BJ (cell line): ENCODE results near the gene SLC32A1. TPM values are rescaled to one million over a fixed set of nuclear protein-coding genes. Genes with fewer than 3 reads are reported as not detected.

Source experiments
- CTCF ChIA-PET: fragments of 350-600 bp; formaldehyde crosslinking; extraction: SDS; loops from one replicate; lab custom pipeline; 2021; ENCODE audit warnings: antibody characterized with exemption, inconsistent platforms; lab: Yijun Ruan, JAX
- POLR2A ChIA-PET: fragments of 300-600 bp; sonication (Branson Sonifier 250); formaldehyde crosslinking; extraction: SDS; loops from one replicate; lab custom pipeline; 2021; ENCODE audit warnings: antibody characterized with exemption; lab: Charles Lee
- DNase-seq: peaks from one replicate; pipeline ENCODE4 v3.0.0-alpha.2; 2011; ENCODE audit warnings: low read depth
- H3K27me3 ChIP-seq: 2 replicates; pipeline ENCODE4 v1.6.0; 2011; ENCODE audit warnings: low read length; ENCODE audit not compliant: control insufficient read depth, insufficient read depth
- H3K36me3 ChIP-seq: 2 replicates; pipeline ENCODE4 v1.5.1; 2011; ENCODE audit warnings: low read length; ENCODE audit not compliant: control insufficient read depth, insufficient read depth
- H3K4me3 ChIP-seq: 2 replicates; pipeline ENCODE4 v1.5.1; 2011; ENCODE audit warnings: low read depth, mild to moderate bottlenecking, control low read depth, low read length
- CTCF ChIP-seq: IDR thresholded peaks from 2 replicates; pipeline ENCODE4 v1.5.1; 2011; ENCODE audit warnings: low read depth, mild to moderate bottlenecking, control low read depth, inconsistent platforms, low read length, moderate library complexity; ENCODE audit not compliant: insufficient read depth
- polyA plus RNA-seq: library from polyadenylated mRNA; depleted of rRNA; stranded (reverse); fragments of >200 nt; gene quantifications from 2 replicates; pipeline ENCODE4 v1.2.3, GENCODE V29; 2011

The SLC32A1 gene
- polyA plus RNA-seq, 1 experiment: not detected

- DNase-seq: no peak
- CTCF ChIA-PET: interaction anchor here (0.9 to 1.5 kb wide), 3 partner anchors 8 to 17 kb away, joined by 3 to 8 read pairs (median 3); no protein-coding TSS in a partner anchor
These were observed 34.8 kb downstream of the SLC32A1 start for GRCh38 chr20:38759106-38759505.

GRCh38 chr20:38760978-38761377 lies 36.7 kb downstream of the SLC32A1 start:
- no peaks in the 10 kb centered on the region for H3K27me3 ChIP-seq
- no peak for DNase-seq
- POLR2A ChIA-PET: no interaction called here
- peaks cover 8% of the 10 kb centered on the region for H3K36me3 ChIP-seq
- CTCF ChIA-PET: interaction anchor here (1.3 to 1.5 kb wide), 4 partner anchors 8 to 30 kb away, joined by 3 to 5 read pairs (median 4); no protein-coding TSS in a partner anchor
- no peak overlapping the region for H3K4me3 ChIP-seq
- TF ChIP-seq CTCF: no peak

More at GRCh38 chr20:38759106-38759505, 34.8 kb downstream of the SLC32A1 start:
- TF ChIP-seq CTCF: no peak
- Histone ChIP-seq H3K27me3 (no peaks in the 10 kb centered on the region), H3K36me3 (peaks cover 9% of the 10 kb centered on the region), H3K4me3 (no peak overlapping the region)
- POLR2A ChIA-PET: no interaction called here

DNA sequence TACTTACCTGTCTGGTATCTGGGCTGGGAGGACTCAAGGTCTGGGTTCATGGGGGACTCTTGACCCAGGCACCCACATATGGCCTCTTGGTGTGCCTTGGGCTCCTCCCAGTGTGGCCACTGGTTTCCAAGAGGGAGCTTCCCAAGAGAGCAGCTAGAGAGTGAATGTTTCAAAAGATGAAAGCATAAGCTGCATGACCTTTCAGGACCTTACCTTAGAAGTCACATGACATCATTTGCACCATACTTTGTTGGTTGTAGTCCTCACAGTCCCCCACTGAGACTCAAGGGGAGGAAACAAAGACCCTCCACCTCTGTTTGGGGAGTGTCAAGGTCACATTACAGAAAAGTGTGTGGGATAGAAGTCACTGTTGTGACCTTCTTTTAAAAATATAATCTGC lies 37.9 kb downstream of the SLC32A1 start:
- ChIA-PET POLR2A (no interaction called here), CTCF (interaction anchor here (0.7 to 1.5 kb wide), 5 partner anchors 9 to 129 kb away, joined by 3 to 5 read pairs (median 4); no protein-coding TSS in a partner anchor)
- Histone ChIP-seq H3K27me3 (no peaks in the 10 kb centered on the region), H3K36me3 (peaks cover 6% of the 10 kb centered on the region; the same call in 1 of the 2 replicates), H3K4me3 (no peak overlapping the region)
- DNase-seq: no peak
- no peak for TF ChIP-seq CTCF

GRCh38 chr20:38763616-38764015 lies 39.3 kb downstream of the SLC32A1 start:
- Histone ChIP-seq H3K36me3 (peaks cover 4% of the 10 kb centered on the region), H3K4me3 (no peak overlapping the region), H3K27me3 (no peaks in the 10 kb centered on the region)
- POLR2A ChIA-PET: no interaction called here
- CTCF ChIA-PET: interaction anchor here (1.0 to 1.5 kb wide), 2 partner anchors 12 to 33 kb away, joined by 3 to 4 read pairs; no protein-coding TSS in a partner anchor
- DNase-seq: no peak
- no peak for TF ChIP-seq CTCF

DNA sequence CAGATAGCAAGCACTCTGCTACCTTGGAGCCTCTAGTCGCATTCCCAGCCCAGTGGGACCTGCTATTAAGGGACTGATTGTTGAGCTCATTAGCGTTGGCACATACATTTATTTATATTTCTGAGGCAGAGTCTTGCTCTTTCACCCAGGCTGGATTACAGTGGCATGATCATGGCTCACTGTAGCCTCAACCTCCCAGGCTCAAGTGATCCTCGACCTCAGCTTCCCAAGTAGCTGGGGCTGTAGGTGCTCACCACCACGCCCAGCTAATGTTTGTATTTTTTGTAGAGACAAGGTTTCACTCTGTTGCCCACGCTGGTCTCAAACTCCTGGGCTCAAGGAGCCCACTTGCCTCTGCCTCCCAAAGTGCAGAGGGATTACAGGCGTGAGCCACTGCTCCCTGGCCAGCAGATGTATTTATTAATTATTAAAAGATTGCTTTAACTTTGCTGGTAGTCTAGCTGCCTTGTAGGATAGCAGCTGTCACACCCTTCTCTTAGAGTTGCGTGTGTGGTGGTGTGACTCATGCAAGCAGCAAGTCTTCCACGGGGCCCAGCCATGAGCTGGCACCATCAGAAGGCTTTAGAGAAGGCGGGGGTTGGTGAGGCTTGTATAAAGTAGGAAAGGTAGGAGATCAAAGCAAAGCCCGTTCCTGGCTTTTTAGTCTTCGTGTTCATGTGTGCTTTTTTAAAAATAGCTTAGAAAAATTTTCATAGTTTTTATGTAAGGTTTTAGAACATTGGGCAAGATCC lies 40.5 kb downstream of the SLC32A1 start:
- peak; percentile 28 for DNase-seq
- no peaks in the 10 kb centered on the region for H3K27me3 ChIP-seq
- no peak for TF ChIP-seq CTCF
- ChIA-PET POLR2A (no interaction called here), CTCF (no interaction called here)
- H3K4me3 ChIP-seq: no peak overlapping the region
- H3K36me3 ChIP-seq: peaks cover 4% of the 10 kb centered on the region
